GM21360 (cell line): ENCODE measurements around the gene KRT83.
"Not testable (repeated sequence)": the region's sequence is repeated elsewhere in the genome, so short reads cannot be mapped to it uniquely, and the experiment has no call there.

Experiments used
- ATAC-seq: cut with Tn5 transposase; IDR thresholded peaks from one replicate; pipeline ENCODE4 v1.9.1; 2021; ENCODE audit warnings: mild to moderate bottlenecking, moderate library complexity; ENCODE audit not compliant: unreplicated experiment

Gene KRT83

DNA sequence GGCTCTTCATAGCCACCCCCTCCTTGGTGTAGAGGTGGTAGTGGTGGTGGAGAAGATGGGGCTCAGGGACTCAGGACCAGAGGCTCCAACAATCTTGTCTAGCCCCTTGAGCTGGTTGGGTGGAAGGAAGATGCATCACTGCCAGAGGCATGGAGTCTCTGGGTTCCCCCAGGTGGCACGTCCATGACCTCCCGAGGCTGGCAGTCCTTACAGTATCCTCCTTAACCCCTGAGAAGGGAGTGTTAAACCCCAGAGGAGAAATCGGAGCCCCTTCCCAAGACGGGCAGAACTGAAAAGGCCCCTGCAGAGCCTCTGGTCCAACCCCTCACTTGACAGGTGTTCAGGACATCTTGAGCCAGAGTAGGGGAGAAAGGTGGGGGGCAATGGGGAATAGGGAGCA, 9.1 kb downstream of the KRT83 start:
- no peak for ATAC-seq

DNA sequence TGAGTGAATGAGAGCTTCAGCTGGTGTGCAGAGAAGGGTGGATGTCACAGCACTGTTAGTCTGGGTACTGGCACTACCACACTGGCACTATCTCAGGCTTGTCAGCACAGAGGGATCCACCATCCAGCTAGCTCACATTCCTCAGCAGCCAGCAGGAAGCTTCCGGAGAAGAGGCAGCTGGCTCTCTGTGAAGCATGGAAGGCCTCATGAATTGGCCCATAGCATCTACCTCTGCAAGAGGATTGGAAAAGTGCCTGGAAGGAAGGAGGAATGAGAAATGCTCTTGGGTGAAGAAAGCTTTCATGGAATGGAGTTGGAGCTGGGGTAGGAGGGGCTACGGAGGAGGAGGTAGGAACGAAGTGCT, 9.9 kb downstream of the KRT83 start:
- no peak for ATAC-seq

DNA sequence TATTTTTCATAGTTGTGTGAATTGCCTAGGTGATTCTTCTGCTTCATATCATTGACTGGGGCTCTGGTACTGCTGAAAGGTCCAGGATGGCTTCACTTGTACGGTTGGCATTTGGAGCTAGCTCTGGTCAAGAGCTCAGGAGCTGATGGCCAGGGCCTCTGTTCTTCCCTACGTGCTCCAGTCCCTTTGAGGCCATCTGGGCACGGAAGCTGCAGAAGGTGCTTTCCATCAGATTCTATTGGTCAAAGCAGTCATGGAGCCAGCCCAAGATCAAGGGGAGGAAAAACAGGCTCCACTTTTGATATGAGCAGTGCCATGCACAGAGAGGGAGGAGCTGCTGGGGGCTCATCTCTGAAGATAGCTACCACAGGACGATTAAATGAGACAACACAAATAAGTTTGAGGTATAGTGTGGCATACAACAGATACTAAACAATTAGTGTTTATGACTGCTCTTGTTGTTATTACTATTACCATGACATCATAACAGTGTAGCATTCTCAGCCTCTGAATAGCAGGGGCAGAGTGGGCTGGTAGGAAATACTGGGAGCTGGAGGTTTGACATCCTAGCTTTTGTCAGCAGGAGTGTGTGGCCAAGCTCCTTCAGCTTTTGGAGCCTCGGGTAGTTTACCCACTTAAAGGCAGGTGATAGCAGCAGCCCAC, 10.4 kb downstream of the KRT83 start:
- no peak for ATAC-seq

DNA sequence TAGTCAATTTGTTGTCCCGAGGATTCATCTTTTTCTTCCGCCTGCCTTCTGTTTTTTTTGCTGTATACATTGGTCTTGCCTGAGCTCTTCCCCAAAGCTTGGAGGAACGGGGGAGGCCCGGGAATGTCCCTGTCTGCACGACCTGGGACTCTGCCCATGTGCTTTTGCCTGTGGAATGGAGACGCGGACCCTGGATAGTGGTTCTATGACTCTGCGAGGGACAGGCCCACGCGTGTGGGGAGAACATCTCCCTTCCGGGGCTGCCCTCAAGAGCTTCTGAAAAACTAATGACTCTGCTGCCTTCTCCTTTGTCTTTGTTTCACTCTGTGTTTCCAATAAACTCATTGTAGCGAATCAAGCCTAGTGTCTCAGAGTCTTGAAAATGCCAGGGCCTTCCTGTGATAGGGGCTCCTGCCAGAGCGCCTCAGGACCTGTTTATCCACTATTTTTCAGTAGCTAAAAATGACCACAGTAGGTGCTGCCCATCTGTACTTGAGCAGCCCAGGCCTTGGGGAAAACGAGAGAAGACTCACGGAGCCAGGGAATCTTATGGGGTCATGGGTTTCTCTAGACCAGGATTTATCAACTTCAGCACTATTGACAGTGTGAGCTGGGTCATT, 12.3 kb downstream of the KRT83 start:
- no peak for ATAC-seq

DNA sequence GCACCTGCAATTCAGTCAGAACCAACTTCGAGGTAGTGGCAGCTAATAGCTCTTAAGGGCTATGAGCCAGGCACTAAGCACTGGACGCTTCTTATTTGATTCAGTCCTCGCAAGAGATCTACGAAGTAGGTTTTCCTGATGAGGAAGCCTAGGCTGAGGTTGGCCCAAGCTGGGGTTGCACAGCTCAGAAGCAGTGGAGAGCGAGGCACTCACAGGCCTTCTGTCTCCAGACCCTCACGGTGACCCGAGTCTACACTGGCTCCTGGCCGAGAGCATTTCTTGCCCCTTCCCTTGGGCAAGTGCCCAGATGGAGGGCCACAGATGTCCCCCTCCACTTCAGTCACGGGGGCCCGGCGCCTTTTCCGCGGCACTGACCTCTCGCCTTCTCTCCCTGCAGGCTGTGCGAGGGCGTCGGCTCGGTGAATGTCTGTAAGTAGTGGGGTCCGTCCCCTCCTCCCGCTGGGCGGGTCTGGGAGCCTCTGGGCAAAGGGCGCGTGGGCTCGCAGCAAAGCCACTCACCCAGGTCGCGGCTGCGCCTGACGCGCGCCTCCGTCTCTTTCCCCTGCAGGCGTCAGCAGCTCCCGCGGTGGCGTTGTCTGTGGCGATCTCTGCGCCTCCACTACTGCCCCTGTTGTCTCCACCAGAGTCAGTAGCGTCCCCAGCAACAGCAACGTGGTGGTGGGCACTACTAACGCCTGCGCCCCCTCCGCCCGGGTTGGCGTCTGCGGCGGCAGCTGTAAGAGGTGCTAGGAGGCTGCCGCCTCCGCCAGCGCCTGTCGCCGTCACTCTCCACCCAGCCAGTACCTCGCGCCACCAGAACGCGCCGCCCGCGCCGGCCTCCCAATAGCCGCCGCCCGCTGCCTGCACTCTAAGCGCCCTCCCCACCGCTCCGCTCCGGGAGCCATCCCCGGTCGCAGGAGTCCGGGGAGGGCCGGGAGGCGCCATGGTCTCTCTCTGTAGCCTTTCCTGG, 13.1 kb downstream of the KRT83 start:
- peak; percentile 57 for ATAC-seq

DNA sequence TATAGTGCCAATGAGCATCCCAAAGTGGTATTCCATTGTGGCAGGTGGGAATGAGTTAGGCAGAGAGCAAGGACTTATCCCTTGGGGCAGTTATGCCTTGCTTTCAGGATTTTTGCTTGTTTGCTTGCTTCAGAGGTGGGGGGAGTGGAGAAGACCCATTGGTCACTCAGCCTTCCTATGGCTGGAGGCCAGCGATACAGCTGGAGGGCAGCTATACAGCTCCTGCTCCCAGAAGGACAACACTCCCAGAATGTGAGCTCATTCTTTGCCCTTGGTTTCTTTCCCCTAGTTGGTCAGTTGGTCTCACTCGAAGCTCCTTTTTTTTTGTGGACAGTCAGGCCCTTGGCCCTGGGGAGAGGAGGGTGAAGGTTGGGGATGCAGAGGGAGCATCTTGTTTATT, 14.5 kb downstream of the KRT83 start:
- ATAC-seq: no peak

DNA sequence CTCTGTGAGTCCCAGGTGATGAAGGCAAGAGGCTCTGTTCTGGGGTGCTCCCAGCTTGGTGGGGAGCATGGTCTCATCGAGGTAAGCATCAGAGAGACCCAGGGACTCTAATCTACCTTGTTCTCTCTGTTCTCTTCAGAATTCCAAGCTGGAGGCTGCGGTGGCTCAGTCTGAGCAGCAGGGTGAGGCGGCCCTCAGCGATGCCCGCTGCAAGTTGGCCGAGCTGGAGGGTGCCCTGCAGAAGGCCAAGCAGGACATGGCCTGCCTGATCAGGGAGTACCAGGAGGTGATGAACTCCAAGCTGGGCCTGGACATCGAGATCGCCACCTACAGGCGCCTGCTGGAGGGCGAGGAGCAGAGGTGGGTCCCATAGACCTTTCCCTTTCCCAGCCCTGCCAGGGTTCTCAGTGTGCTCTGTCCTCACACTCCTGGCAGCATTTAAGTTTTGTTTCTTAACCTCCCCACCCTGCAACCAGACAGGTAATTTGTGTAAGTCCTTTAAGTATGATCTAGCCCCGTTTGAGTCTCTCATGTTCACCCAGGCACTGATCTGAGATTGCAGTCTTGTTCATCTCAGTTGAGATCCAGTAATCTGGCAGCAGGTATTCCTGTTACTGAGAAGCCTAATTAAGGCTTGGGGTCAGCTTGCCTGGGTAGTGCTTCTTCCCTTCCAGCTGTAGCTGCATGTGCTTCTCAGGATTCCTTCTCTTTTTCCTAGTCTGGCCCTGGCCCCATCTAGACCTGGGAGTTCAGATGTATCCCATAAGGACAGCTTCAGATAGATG, 15.1 kb downstream of the KRT83 start:
- no peak for ATAC-seq

DNA sequence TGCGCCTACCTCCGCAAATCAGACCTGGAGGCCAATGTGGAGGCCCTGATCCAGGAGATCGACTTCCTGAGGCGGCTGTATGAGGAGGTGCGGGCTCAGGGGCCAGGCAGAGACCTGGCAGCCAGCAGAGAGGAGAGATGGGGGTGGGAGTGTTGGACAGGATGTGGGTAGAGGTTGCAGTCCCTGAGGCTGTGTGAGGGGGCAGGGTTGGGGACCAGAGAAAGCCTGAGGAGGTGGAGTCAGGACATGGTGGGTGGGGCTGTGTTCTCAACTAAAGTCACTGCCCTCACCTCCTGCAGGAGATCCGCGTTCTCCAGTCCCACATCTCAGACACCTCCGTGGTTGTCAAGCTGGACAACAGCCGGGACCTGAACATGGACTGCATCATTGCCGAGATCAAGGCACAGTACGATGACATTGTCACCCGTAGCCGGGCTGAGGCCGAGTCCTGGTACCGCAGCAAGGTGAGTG, 16.2 kb downstream of the KRT83 start:
- ATAC-seq: peak; percentile 61

DNA sequence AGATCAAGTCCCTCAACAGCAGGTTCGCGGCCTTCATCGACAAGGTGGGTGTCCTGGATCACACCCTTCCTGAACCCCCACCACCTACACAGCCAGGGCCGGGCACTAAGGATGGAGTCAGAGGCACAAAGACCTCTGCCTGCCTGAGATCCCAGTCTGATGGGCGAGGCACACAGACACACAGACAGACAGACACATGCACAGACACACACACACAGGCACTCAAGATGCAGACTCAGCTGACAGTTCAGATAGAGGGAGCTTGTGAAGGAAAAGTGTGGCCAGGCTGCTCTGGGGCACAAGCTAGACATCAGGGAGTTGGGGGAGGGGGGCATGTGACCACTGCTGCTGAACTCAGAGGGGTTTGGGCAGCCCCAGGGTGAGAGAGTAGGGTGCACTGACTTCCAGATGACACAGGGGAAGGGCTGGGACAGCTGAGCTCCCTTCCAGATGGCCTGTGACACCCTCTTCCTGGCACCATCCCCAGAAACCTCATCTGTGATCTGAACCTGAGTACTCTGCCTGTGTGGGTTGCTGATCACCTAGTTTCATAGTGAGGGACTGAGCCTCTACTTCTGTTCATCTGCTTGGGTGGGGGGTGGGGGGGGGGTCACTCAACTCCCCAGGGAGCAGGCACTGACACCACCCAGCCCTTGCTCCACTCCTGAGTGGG, 18.8 kb downstream of the KRT83 start:
- ATAC-seq: not testable (repeated sequence)

DNA sequence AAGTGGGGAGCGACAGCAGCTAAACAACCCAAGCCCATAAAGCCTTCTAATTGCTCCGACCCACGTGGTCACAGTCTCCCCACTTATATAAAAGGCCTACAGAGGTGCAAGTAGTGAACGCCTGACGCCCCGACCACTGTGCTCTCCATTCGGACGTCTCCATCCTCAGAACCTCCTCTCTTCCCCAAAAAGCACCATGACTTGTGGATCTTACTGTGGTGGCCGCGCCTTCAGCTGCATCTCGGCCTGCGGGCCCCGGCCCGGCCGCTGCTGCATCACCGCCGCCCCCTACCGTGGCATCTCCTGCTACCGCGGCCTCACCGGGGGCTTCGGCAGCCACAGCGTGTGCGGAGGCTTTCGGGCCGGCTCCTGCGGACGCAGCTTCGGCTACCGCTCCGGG, 19.5 kb downstream of the KRT83 start:
- ATAC-seq: not testable (repeated sequence)

DNA sequence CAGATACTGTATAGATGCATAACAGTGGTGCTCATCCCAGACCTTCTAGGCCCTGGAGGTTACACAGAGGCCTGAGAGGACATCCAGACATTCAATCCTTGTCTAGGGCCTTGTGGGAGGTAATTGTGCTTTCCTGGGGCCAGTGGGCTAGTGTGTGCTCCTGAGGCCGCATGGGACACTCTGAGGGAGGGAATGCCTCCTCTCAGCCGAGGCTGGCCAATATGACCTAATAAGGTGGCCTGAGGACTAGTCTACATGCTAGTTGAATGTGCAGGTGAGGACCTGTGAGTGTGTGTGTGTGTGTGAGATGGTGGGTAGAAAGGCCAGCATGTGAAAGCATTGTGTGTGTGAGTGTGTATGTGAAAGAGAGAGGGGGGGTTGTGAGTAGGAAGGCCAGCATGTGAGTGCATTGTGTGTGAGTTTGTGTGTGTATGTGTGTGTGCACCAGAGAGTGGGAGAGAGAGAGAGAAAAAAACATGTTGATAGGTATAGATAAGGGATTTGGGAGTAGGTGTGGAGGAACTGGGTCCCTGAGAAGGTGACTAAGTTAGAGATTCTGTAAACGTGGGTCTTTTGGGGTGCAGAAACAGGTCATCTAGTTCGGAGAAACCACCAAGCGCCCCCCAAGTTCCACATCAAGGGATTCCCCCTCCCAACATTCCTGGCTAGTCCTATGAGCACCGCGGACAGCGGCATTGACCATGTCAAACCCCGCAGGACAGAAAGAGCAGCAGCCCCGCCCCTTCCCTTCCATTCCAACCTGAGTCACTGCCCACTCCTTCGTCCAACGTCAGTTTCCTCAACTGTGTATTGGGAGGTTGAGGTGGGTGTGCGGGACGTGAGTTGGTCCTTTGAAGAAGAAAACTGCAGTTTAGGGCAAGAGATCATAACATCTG, 20.2 kb downstream of the KRT83 start:
- ATAC-seq: no peak

DNA sequence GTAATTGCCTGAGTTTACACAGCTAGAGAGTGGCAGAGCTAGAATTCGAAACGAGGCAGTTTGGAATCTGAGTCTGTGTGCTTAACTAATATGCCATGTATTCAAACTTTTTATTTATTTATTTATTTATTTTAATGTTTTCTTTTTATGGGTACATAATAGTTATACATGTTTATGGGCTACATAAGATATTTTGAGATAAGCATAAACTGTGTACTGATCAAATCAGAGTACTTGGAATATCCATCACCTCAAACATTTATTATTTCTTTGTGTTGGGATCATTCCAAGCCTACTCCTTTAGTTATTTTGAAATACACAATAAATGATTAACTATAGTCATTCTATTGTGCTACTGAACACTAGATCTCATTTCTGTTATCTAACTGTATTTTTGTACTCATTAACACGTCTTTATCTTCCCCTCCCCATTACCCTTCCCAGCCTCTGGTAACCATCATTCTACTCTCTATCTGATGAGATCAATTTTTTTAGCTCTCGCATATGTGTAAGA, 22.5 kb downstream of the KRT83 start:
- ATAC-seq: no peak

DNA sequence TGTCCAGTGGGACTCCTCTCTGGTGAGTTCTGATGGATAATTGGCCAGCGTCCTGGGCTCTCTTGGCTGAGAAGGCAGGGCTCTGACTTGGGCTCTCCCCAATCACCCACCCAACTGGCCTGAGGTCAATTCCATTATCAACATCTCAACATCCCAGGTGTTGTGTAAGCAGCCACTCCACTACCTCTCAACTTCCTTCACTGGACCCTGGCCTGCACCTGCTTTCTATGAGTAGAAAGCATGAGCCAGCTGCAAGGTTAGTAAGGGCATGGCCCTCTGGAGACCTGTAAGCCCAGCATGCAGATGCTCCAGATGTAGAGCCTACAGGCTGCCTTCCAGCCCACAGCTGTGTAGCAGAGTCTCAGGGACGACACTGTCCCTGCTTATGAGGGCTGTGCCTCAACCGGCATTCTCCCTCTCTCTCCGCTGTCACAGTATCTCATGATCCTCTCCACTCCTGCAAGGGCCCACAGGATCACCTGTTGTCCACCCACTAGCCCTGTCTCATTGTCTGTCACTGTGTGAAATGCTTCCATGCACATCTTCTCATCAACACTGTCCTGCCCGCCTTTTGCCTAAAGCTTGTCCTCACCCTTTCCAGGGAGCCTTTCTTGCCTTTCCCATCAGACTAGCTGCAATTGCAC, 24.5 kb downstream of the KRT83 start:
- ATAC-seq: no peak

DNA sequence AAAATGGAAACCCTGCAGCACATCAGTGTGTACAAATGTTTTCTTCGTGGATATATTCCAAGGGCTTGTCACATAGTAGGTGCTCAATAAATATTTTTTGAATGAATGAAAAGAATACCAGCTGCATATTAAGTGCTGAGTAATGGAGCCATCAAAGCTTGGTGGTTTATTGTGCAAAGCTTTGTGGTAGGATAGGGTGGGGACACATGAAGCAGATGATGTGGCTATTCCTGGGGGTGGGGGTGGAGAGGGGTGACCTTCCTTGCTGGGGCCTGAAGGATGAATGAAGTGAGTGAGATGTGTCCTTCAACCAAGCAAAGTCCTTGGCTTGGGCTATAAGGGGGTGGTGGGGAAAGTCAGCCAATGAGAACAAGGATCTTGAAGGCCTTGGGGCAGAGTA, 25.5 kb downstream of the KRT83 start:
- ATAC-seq: no peak

DNA sequence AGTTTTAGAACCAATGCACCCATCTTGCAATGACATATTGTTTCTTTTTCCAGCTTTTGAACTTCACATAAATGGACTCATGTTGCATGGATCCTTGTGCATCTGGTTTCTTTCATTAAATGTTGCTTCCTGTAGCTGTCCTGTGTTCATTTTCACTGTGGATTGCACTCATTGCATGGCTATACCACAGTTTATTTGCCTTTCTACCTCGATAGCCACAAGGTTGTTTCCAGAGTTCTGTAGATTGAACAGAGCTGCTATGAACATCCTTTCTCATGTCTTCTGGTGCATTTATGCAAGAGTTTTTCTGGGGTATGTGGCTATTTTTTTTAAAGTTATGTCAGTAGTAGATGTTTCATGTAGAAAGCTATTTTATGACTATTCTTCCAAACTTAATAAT, 26.4 kb downstream of the KRT83 start:
- ATAC-seq: no peak

DNA sequence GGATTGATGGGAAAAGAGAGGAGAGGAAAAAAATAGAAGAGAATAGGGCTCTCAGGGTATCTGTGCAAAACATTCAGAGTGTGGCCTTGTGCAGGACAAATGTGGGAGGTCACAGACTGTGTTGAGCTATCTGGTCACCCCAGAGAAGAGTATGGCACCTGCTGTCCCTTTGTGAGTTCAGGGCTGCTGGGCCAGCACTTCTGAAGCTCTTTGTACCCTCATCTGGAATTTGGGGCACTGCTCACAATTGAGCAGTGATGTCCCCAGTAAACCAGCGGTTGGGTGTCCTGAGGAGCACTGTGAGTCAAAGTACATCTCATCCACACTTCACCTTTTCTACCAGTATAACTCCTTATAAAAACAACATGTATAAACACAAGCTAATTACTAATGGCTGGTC, 27.3 kb downstream of the KRT83 start:
- no peak for ATAC-seq

DNA sequence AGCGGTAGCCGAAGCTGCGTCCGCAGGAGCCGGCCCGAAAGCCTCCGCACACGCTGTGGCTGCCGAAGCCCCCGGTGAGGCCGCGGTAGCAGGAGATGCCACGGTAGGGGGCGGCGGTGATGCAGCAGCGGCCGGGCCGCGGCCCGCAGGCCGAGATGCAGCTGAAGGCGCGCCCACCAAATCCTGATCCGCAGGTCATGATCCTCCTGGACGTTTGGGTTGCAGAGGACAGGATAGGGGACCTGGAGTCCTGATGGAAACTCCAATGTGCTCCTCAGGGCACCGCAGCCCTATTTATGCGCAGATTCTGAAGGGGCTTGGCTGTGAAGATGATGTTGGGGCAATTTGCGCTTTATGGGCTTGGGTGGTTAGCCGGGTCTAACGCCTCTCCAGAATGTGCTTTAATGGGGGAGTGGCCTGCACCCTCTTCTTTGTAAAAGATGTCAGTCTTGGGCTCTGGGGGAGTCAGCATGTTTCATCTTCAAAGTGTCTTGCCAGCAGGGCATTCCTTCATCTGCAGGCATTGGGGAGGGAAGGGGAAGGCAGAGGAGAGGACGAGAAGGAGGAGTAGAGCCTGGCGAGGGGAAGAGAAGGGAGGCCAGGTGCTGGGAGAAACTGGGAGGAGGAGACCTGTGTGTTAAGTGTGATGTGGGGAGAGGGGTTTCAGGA, 29.8 kb downstream of the KRT83 start, which contains the start of gene KRT81:
TSS of gene KRT81 (minus strand) at position 268 of the 669 bp plus-strand sequence. CDS start at position 199, 69 bp downstream.
- ATAC-seq: no peak
